WTC11 (cell line): ENCODE results near the gene CDK17. TPM values are rescaled to one million over a fixed set of nuclear protein-coding genes. Genes with fewer than 3 reads are reported as not detected.

Experiments used
- ATAC-seq: fragments of 200-7000 bp; cut with Tn5 transposase; 2 replicates; pipeline ENCODE4 v1.10.0; 2021; ENCODE audit warnings: mild to moderate bottlenecking, moderate library complexity
- CTCF ChIA-PET: fragments of 300-600 bp; sonication (Branson Sonifier 250); formaldehyde crosslinking; loops from one replicate; lab custom pipeline; 2021; ENCODE audit warnings: antibody characterized with exemption; lab: Charles Lee
- POLR2A ChIA-PET: fragments of 350-600 bp; sonication (Branson Sonifier 250); formaldehyde crosslinking; loops from one replicate; lab custom pipeline; 2021; ENCODE audit warnings: antibody characterized with exemption; lab: Charles Lee
- DNase-seq: peaks from one replicate; pipeline ENCODE4 v3.0.0; 2021; ENCODE audit warnings: low spot score
- H3K27ac Mint-ChIP-seq: 2 replicates; pipeline ENCODE4 v1.8.0; 2021; ENCODE audit warnings: mixed read lengths
- H3K27me3 Mint-ChIP-seq: 2 replicates; pipeline ENCODE4 v1.8.0; 2021; ENCODE audit warnings: low read depth, mild to moderate bottlenecking, moderate library complexity, mixed read lengths
- H3K36me3 Mint-ChIP-seq: 2 replicates; pipeline ENCODE4 v1.8.0; 2021; ENCODE audit warnings: mixed read lengths
- H3K4me1 Mint-ChIP-seq: 2 replicates; pipeline ENCODE4 v1.8.0; 2022; ENCODE audit warnings: mixed read lengths
- H3K4me3 Mint-ChIP-seq: 2 replicates; pipeline ENCODE4 v1.8.0; 2021; ENCODE audit warnings: mild to moderate bottlenecking, moderate library complexity, mixed read lengths
- H3K9me3 Mint-ChIP-seq: 2 replicates; pipeline ENCODE4 v1.8.0; 2021; ENCODE audit warnings: mixed read lengths
- AFF4 ChIP-seq: sonication (generic); formaldehyde crosslinking; IDR thresholded peaks from 2 replicates; pipeline ENCODE4 v1.8.1; 2023; ENCODE audit warnings: mild to moderate bottlenecking, missing genetic modification reagents, borderline replicate concordance
- CDX4 ChIP-seq: fragments of 250-450 bp; sonication (Bioruptor Pico); IDR thresholded peaks from 2 replicates; pipeline ENCODE4 v1.9.0; 2021; ENCODE audit warnings: moderate library complexity, mild to moderate bottlenecking, inconsistent platforms, borderline replicate concordance
- ERG ChIP-seq: fragments of 250-450 bp; sonication (Bioruptor Pico); IDR thresholded peaks from 2 replicates; pipeline ENCODE4 v1.8.0; 2021; ENCODE audit warnings: mild to moderate bottlenecking
- ETV6 ChIP-seq: sonication (generic); formaldehyde crosslinking; IDR thresholded peaks from 2 replicates; pipeline ENCODE4 v1.8.1; 2022; ENCODE audit warnings: mild to moderate bottlenecking, missing genetic modification reagents
- FOXK1 ChIP-seq: sonication (generic); formaldehyde crosslinking; IDR thresholded peaks from 2 replicates; pipeline ENCODE4 v1.8.0; 2022; ENCODE audit warnings: mild to moderate bottlenecking, moderate library complexity, missing genetic modification reagents
- HMGA2 ChIP-seq: fragments of 250-450 bp; sonication (Bioruptor Pico); IDR thresholded peaks from 2 replicates; pipeline ENCODE4 v1.4.0; 2021; ENCODE audit warnings: mild to moderate bottlenecking, moderate library complexity
- HMGXB4 ChIP-seq: sonication (generic); formaldehyde crosslinking; IDR thresholded peaks from 2 replicates; pipeline ENCODE4 v1.8.1; 2023; ENCODE audit warnings: mild to moderate bottlenecking, moderate library complexity, missing genetic modification reagents
- KAT7 ChIP-seq: sonication (generic); formaldehyde crosslinking; IDR thresholded peaks from 2 replicates; pipeline ENCODE4 v1.8.1; 2023; ENCODE audit warnings: missing genetic modification reagents, mild to moderate bottlenecking, borderline replicate concordance
- NR2C2 ChIP-seq: sonication (generic); formaldehyde crosslinking; IDR thresholded peaks from 2 replicates; pipeline ENCODE4 v1.8.0; 2022; ENCODE audit warnings: mild to moderate bottlenecking, missing genetic modification reagents
- SOX15 ChIP-seq: fragments of 250-450 bp; sonication (Bioruptor Pico); IDR thresholded peaks from 2 replicates; pipeline ENCODE4 v1.9.0; 2021; ENCODE audit warnings: mild to moderate bottlenecking
- SP1 ChIP-seq: sonication (generic); formaldehyde crosslinking; conservative IDR thresholded peaks from 2 replicates; pipeline ENCODE4 v1.8.1; 2022; ENCODE audit warnings: missing genetic modification reagents
- TCF7 ChIP-seq: sonication (generic); formaldehyde crosslinking; IDR thresholded peaks from 2 replicates; pipeline ENCODE4 v1.8.0; 2022; ENCODE audit warnings: mild to moderate bottlenecking, low read depth, missing genetic modification reagents, moderate library complexity
- USF2 ChIP-seq: sonication (generic); formaldehyde crosslinking; IDR thresholded peaks from 2 replicates; pipeline ENCODE4 v1.8.1; 2023; ENCODE audit warnings: mild to moderate bottlenecking, missing genetic modification reagents, moderate library complexity
- ZNF512 ChIP-seq: sonication (generic); formaldehyde crosslinking; IDR thresholded peaks from 2 replicates; pipeline ENCODE4 v1.8.1; 2022; ENCODE audit warnings: missing genetic modification reagents, borderline replicate concordance
- total RNA-seq: library from RNA; stranded (reverse); gene quantifications from 3 replicates; pipeline ENCODE4 v1.2.3, GENCODE V29; 2021
- TF ChIP-seq, protein P1 (sequence below): sonication (generic); formaldehyde crosslinking; IDR thresholded peaks from 2 replicates; pipeline ENCODE4 v1.8.1; 2023; ENCODE audit warnings: mild to moderate bottlenecking, missing genetic modification reagents
- TF ChIP-seq, protein P2 (sequence below): sonication (generic); formaldehyde crosslinking; IDR thresholded peaks from 2 replicates; pipeline ENCODE4 v1.8.0; 2022; ENCODE audit warnings: mild to moderate bottlenecking, missing genetic modification reagents
- TF ChIP-seq, protein P3 (sequence below): sonication (generic); formaldehyde crosslinking; IDR thresholded peaks from 2 replicates; pipeline ENCODE4 v1.8.1; 2023; ENCODE audit warnings: mild to moderate bottlenecking, missing genetic modification reagents

Gene CDK17
- total RNA-seq, 1 experiment from 2014 or later, result 20.0 TPM

GRCh38 chr12:96371790-96372699 lies 28.2 kb downstream of the CDK17 start:
- ChIA-PET POLR2A (interaction anchor here (0.5 kb wide), 1 partner anchor 75 kb away, joined by 5 read pairs; no protein-coding TSS in a partner anchor), CTCF (no interaction called here)
- Mint-ChIP-seq H3K4me1 (peaks cover 51% of the 10 kb centered on the region), H3K4me3 (no peak overlapping the region; the same call in 1 of the 2 replicates)
- TF ChIP-seq, protein P1, sequence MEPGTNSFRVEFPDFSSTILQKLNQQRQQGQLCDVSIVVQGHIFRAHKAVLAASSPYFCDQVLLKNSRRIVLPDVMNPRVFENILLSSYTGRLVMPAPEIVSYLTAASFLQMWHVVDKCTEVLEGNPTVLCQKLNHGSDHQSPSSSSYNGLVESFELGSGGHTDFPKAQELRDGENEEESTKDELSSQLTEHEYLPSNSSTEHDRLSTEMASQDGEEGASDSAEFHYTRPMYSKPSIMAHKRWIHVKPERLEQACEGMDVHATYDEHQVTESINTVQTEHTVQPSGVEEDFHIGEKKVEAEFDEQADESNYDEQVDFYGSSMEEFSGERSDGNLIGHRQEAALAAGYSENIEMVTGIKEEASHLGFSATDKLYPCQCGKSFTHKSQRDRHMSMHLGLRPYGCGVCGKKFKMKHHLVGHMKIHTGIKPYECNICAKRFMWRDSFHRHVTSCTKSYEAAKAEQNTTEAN (CRISPR knock-in tag), result no peak
- no peak for TF ChIP-seq AFF4 (CRISPR knock-in tag)
- TF ChIP-seq HMGXB4 (CRISPR knock-in tag), result no peak
- TF ChIP-seq ERG (CRISPR knock-in tag), result no peak
- TF ChIP-seq, protein P2, sequence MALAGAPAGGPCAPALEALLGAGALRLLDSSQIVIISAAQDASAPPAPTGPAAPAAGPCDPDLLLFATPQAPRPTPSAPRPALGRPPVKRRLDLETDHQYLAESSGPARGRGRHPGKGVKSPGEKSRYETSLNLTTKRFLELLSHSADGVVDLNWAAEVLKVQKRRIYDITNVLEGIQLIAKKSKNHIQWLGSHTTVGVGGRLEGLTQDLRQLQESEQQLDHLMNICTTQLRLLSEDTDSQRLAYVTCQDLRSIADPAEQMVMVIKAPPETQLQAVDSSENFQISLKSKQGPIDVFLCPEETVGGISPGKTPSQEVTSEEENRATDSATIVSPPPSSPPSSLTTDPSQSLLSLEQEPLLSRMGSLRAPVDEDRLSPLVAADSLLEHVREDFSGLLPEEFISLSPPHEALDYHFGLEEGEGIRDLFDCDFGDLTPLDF, result no peak
- TF ChIP-seq KAT7, result no peak
- no peak for TF ChIP-seq TCF7
- no peak for TF ChIP-seq CDX4
- TF ChIP-seq, all 79 proteins: peak for 0
- peak overlapping the region; percentile 30 for H3K27ac Mint-ChIP-seq
- no peaks in the 10 kb centered on the region for H3K9me3 Mint-ChIP-seq
- DNase-seq, result no peak
- ATAC-seq, result no peak
- no peaks in the 10 kb centered on the region for H3K36me3 Mint-ChIP-seq
- H3K27me3 Mint-ChIP-seq, result no peaks in the 10 kb centered on the region

DNA sequence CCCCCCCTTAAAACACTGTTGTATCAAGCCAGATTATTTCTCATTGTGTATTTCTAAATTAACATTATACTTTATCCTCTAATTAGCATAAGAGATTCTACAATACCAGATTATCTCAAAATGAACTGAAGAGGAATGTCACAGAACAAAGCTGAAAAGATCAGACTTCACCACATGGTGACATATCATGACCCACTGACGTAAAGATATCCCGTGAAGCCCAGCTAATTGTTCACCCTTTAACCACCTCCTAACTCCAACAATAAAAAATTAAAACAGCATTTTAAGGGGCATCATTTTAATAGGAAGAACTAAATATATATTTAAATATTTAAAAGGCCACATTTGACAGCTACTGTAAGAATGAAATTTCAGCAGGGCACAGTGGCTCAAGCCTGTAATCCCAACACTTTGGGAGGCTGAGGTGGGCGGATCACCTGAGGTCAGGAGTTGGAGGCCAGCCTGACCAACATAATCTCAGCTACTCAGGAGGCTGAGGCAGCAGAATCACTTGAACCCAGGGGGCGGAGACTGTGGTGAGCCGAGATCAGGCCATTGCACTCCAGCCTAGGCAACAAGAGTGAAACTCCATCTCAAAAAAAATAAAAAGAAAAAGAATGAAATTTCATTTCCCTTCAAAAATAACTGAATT lies 29.0 kb downstream of the CDK17 start:
- H3K36me3 Mint-ChIP-seq, result no peaks in the 10 kb centered on the region
- H3K4me3 Mint-ChIP-seq, result no peak overlapping the region
- H3K27me3 Mint-ChIP-seq, result no peaks in the 10 kb centered on the region
- H3K4me1 Mint-ChIP-seq, result peaks cover 51% of the 10 kb centered on the region
- no peak overlapping the region for H3K27ac Mint-ChIP-seq
- DNase-seq, result no peak
- no peak for ATAC-seq
- H3K9me3 Mint-ChIP-seq, result no peaks in the 10 kb centered on the region
- CTCF ChIA-PET, result interaction anchor here (1.0 kb wide), 1 partner anchor 29 kb away, joined by 4 read pairs; the partner anchor contains the start of gene CDK17
- POLR2A ChIA-PET, result interaction anchor here (0.5 kb wide), 1 partner anchor 76 kb away, joined by 5 read pairs; no protein-coding TSS in a partner anchor
- TF ChIP-seq SOX15 (CRISPR knock-in tag) (no peak), ETV6 (no peak), NR2C2 (CRISPR knock-in tag) (no peak), ZNF512 (CRISPR knock-in tag) (no peak), FOXK1 (no peak), KAT7 (no peak), HMGA2 (CRISPR knock-in tag) (no peak), USF2 (CRISPR knock-in tag) (no peak), SP1 (CRISPR knock-in tag) (no peak)
- TF ChIP-seq, protein P3, sequence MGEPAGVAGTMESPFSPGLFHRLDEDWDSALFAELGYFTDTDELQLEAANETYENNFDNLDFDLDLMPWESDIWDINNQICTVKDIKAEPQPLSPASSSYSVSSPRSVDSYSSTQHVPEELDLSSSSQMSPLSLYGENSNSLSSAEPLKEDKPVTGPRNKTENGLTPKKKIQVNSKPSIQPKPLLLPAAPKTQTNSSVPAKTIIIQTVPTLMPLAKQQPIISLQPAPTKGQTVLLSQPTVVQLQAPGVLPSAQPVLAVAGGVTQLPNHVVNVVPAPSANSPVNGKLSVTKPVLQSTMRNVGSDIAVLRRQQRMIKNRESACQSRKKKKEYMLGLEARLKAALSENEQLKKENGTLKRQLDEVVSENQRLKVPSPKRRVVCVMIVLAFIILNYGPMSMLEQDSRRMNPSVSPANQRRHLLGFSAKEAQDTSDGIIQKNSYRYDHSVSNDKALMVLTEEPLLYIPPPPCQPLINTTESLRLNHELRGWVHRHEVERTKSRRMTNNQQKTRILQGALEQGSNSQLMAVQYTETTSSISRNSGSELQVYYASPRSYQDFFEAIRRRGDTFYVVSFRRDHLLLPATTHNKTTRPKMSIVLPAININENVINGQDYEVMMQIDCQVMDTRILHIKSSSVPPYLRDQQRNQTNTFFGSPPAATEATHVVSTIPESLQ (CRISPR knock-in tag), result no peak
